C4-2B (cell line): ENCODE data around the gene DRG2.

ENCODE experiments used
- H3K27ac ChIP-seq: fragments of 450-650 bp; 2 replicates; pipeline ENCODE4 v1.5.1; 2017
- ZFX ChIP-seq: fragments of 450-650 bp; IDR thresholded peaks from 2 replicates; pipeline ENCODE4 v1.6.1; 2017
- TF ChIP-seq, protein P1 (sequence below): fragments of 450-650 bp; conservative IDR thresholded peaks from 2 replicates; pipeline ENCODE4 v1.5.1; 2017; ENCODE audit warnings: mild to moderate bottlenecking

The DRG2 gene, protein sequence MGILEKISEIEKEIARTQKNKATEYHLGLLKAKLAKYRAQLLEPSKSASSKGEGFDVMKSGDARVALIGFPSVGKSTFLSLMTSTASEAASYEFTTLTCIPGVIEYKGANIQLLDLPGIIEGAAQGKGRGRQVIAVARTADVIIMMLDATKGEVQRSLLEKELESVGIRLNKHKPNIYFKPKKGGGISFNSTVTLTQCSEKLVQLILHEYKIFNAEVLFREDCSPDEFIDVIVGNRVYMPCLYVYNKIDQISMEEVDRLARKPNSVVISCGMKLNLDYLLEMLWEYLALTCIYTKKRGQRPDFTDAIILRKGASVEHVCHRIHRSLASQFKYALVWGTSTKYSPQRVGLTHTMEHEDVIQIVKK

GRCh38 chr17:18087610-18088491, at the start of gene DRG2:
Gene DRG2, plus strand, starts transcription at chr17:18087948. Its CDS starts 76 bp downstream, at chr17:18088024.
- TF ChIP-seq ZFX, result peak; percentile 73; the same call in 1 of the 2 replicates
- TF ChIP-seq, protein P1, sequence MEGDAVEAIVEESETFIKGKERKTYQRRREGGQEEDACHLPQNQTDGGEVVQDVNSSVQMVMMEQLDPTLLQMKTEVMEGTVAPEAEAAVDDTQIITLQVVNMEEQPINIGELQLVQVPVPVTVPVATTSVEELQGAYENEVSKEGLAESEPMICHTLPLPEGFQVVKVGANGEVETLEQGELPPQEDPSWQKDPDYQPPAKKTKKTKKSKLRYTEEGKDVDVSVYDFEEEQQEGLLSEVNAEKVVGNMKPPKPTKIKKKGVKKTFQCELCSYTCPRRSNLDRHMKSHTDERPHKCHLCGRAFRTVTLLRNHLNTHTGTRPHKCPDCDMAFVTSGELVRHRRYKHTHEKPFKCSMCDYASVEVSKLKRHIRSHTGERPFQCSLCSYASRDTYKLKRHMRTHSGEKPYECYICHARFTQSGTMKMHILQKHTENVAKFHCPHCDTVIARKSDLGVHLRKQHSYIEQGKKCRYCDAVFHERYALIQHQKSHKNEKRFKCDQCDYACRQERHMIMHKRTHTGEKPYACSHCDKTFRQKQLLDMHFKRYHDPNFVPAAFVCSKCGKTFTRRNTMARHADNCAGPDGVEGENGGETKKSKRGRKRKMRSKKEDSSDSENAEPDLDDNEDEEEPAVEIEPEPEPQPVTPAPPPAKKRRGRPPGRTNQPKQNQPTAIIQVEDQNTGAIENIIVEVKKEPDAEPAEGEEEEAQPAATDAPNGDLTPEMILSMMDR, result no peak
- H3K27ac ChIP-seq, result peak within 1 kb of the TSS; percentile 91

GRCh38 chr17:18038149-18038850, 49.4 kb upstream of the DRG2 start:
- H3K27ac ChIP-seq, result peak overlapping the region; percentile 75
- no peak for TF ChIP-seq ZFX
- TF ChIP-seq, protein P1, result no peak

GRCh38 chr17:18038861-18039534, 48.8 kb upstream of the DRG2 start, which contains the start of the genes ATPAF2 and GID4:
Gene ATPAF2, minus strand, starts transcription at chr17:18039168. Its CDS starts 155 bp downstream, at chr17:18039013.
Gene GID4, plus strand, starts transcription at chr17:18039408. Its CDS starts 57 bp downstream, at chr17:18039465.
- peak within 1 kb of the TSS; percentile 75 for H3K27ac ChIP-seq

DNA sequence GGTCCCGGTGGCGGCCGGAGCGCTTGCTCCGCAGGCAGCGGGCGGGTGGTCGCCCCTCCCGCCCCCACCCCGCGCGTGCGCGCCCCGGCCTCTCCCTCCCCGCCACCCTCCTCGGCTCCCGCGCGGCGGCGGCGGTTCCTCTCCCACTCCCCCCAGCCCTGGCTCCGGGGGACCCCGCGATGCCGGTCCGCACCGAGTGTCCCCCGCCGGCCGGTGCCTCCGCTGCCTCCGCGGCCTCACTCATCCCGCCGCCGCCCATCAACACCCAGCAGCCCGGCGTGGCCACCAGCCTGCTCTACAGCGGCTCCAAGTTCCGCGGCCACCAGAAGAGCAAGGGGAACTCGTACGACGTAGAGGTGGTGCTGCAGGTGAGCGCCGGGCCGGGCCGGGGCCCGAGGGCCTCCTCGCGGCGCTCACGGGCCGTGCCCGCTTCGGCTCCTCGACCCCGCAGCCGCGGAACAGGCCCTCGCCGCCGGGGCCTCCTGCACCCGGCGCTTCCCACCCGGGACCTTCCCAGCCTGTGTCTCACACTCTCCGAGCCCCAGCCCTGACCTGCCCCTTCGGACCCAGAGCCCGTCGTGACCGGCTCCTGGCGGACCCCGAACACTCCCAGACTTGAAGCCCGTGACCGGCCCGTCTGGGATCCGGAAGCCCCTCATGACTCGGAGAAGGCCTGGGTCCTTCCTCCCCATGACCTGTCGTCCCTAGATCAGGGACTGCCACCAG, 48.0 kb upstream of the DRG2 start:
- H3K27ac ChIP-seq, result peak overlapping the region; percentile 75
- TF ChIP-seq ZFX, result peak; percentile 86
- TF ChIP-seq, protein P1, result no peak

More at GRCh38 chr17:18038861-18039534, 48.8 kb upstream of the DRG2 start, which contains the start of the genes ATPAF2 and GID4:
- TF ChIP-seq, protein P1, result peak; percentile 14; the same call in 1 of the 2 replicates
- TF ChIP-seq ZFX, result peak; percentile 39; the same call in 1 of the 2 replicates

- TF ChIP-seq, protein P1, result no peak
- no peak for TF ChIP-seq ZFX
- H3K27ac ChIP-seq, result peak overlapping the region; percentile 75
Observed at GRCh38 chr17:18040261-18040858, 47.4 kb upstream of the DRG2 start.

DNA sequence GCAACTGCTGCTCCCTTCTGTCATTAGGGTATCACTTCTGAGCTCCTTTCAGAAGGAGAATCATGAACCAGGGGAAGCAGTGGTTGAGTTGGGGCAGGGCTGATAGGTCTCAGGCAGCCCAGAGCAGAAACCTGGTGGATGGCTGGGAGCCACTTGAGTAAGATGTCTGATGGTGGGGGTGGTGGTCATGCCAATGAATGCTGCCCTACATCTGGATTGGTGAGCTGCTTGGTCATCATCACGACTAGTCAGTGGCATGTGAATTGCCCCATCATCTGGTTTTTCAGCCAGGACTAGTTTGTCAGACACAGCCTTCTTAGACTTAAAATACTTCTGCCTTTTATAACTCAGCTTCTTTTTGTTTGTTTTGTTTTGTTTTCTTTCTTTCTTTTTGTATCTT, 46.0 kb upstream of the DRG2 start:
- TF ChIP-seq, protein P1, result no peak
- TF ChIP-seq ZFX, result no peak
- H3K27ac ChIP-seq, result no peak overlapping the region
